HG03039 (cell line): ENCODE results near the gene TLE3.

Experiments
- ATAC-seq: cut with Tn5 transposase; IDR thresholded peaks from one replicate; pipeline ENCODE4 v1.9.1; 2021; ENCODE audit warnings: mild to moderate bottlenecking, moderate library complexity; ENCODE audit not compliant: unreplicated experiment

Gene TLE3

GRCh38 chr15:70013656-70014313 is 83.9 kb downstream of the TLE3 start:
- ATAC-seq: no peak

- no peak for ATAC-seq
Observed at GRCh38 chr15:70012895-70013294, 84.8 kb downstream of the TLE3 start.

GRCh38 chr15:70008697-70009290 is 88.9 kb downstream of the TLE3 start:
- ATAC-seq: no peak

GRCh38 chr15:70006259-70007147 is 91.2 kb downstream of the TLE3 start:
- no peak for ATAC-seq

GRCh38 chr15:70004826-70005225 is 92.9 kb downstream of the TLE3 start:
- ATAC-seq: no peak

- no peak for ATAC-seq
Observed at GRCh38 chr15:70002897-70003296, 94.8 kb downstream of the TLE3 start.

- ATAC-seq: no peak
Observed at GRCh38 chr15:70001859-70002258, 95.9 kb downstream of the TLE3 start.

GRCh38 chr15:69999392-70000085 is 98.2 kb downstream of the TLE3 start:
- ATAC-seq: no peak

GRCh38 chr15:69998541-69999391 is 99.0 kb downstream of the TLE3 start:
- ATAC-seq: no peak

GRCh38 chr15:69997813-69998212 is 99.9 kb downstream of the TLE3 start:
- ATAC-seq: no peak
